H1 (cell line): Measurements from ENCODE around the gene RIPOR2. TPM values are rescaled to one million over a fixed set of nuclear protein-coding genes. Genes with fewer than 3 reads are reported as not detected.
A peak's percentile ranks its signal among the peaks of the same experiment; 100 is the strongest.

Experiments used
- CTCF ChIA-PET: fragments of 300-600 bp; sonication (Branson Sonifier 250); formaldehyde crosslinking; loops from one replicate; lab custom pipeline; 2021; ENCODE audit not compliant: partially characterized antibody; lab: Charles Lee
- POLR2A ChIA-PET: fragments of 300-600 bp; sonication (Branson Sonifier 250); formaldehyde crosslinking; loops from one replicate; lab custom pipeline; 2021; ENCODE audit warnings: inconsistent platforms; ENCODE audit not compliant: partially characterized antibody; lab: Charles Lee
- DNase-seq, 2 experiments: peaks; one replicate each; pipeline versions ENCODE4 v3.0.0 to v3.0.0-alpha.2; 2010 to 2022; ENCODE audit warnings: low spot score in 2 of 2, low read depth in 1 of 2, mixed read lengths in 1 of 2
- FAIRE-seq: peaks from 2 replicates; lab custom pipeline; 2011; peaks lifted over from hg19 to GRCh38; lab: Jason Lieb, UNC
- H2AFZ ChIP-seq: 2 replicates; pipeline ENCODE4 v1.8.1; 2012; ENCODE audit warnings: low read length, inconsistent platforms
- H2AK5ac ChIP-seq: 2 replicates; pipeline ENCODE4 v1.6.1; 2013; ENCODE audit warnings: low read depth, low read length
- H2BK120ac ChIP-seq: replicated peaks from 2 replicates; pipeline ENCODE3; 2013; ENCODE audit warnings: low read depth, low read length, inconsistent platforms
- H2BK12ac ChIP-seq: 2 replicates; pipeline ENCODE4 v1.6.1; 2013; ENCODE audit warnings: low read depth, low read length
- H2BK15ac ChIP-seq: 2 replicates; pipeline ENCODE4 v1.6.1; 2013; ENCODE audit warnings: low read length
- H2BK20ac ChIP-seq: 2 replicates; pipeline ENCODE4 v1.6.1; 2013; ENCODE audit warnings: low read length
- H2BK5ac ChIP-seq: 2 replicates; pipeline ENCODE4 v1.6.1; 2013; ENCODE audit warnings: low read depth, low read length
- H3K14ac ChIP-seq: 2 replicates; pipeline ENCODE4 v1.6.1; 2013; ENCODE audit warnings: inconsistent platforms; ENCODE audit not compliant: insufficient read length
- H3K18ac ChIP-seq: 2 replicates; pipeline ENCODE4 v1.6.1; 2013; ENCODE audit warnings: low read length; ENCODE audit errors: extremely low read depth
- H3K23ac ChIP-seq: 2 replicates; pipeline ENCODE4 v1.6.1; 2013; ENCODE audit warnings: inconsistent platforms; ENCODE audit not compliant: insufficient read length
- H3K23me2 ChIP-seq: 2 replicates; pipeline ENCODE4 v1.6.1; 2013; ENCODE audit warnings: low read depth, low read length
- H3K27ac ChIP-seq: 2 replicates; pipeline ENCODE4 v1.6.1; 2011; ENCODE audit warnings: low read depth, low read length, inconsistent platforms
- H3K27me3 ChIP-seq, 4 experiments: replicated peaks in 1 of 4; 1 replicate in 1 of 4; 2 replicates in 3 of 4; pipeline versions ENCODE4 v1.6.1 to v1.8.1; 2011 to 2013; ENCODE audit warnings: low read length in 3 of 4, mild to moderate bottlenecking in 3 of 4, inconsistent platforms in 2 of 4, mixed read lengths in 2 of 4, moderate library complexity in 1 of 4; ENCODE audit not compliant: control insufficient read depth in 3 of 4, insufficient read depth in 3 of 4; ENCODE audit errors: extremely low read depth in 1 of 4
- H3K36me3 ChIP-seq, 4 experiments: 2 replicates each; pipeline versions ENCODE4 v1.6.1 to v1.8.1; 2011 to 2013; ENCODE audit warnings: mild to moderate bottlenecking in 4 of 4, low read length in 3 of 4, moderate library complexity in 2 of 4, control low read depth in 1 of 4, inconsistent platforms in 1 of 4; ENCODE audit not compliant: insufficient read depth in 4 of 4, control insufficient read depth in 2 of 4
- H3K4ac ChIP-seq: replicated peaks from 2 replicates; pipeline ENCODE3; 2013; ENCODE audit warnings: low read length, low read depth, mixed read lengths, inconsistent platforms; ENCODE audit not compliant: insufficient read length
- H3K4me1 ChIP-seq, 4 experiments: replicated peaks in 1 of 4; 1 replicate in 1 of 4; 2 replicates in 3 of 4; pipeline versions ENCODE4 v1.6.1 to v1.8.1; 2011 to 2013; ENCODE audit warnings: low read length in 3 of 4, inconsistent platforms in 2 of 4, mixed read lengths in 1 of 4; ENCODE audit not compliant: insufficient read depth in 4 of 4, control insufficient read depth in 3 of 4
- H3K4me2 ChIP-seq, 2 experiments: 2 replicates each; pipeline versions ENCODE4 v1.6.1 to v1.8.1; 2011 to 2013; ENCODE audit warnings: low read depth in 2 of 2, low read length in 2 of 2, control low read depth in 1 of 2, inconsistent platforms in 1 of 2, mild to moderate bottlenecking in 1 of 2; ENCODE audit not compliant: insufficient read depth in 1 of 2
- H3K4me3 ChIP-seq, 4 experiments: fragments of 200-600, 300-600 bp in 1 of 4; sonication (generic), shearing (Covaris generic), sonication (Bioruptor Twin) in 1 of 4; 2 replicates each; pipeline versions ENCODE4 v1.5.1 to v1.8.1; 2011 to 2016; ENCODE audit warnings: low read length in 4 of 4, low read depth in 3 of 4, control low read depth in 2 of 4, inconsistent platforms in 2 of 4, mild to moderate bottlenecking in 2 of 4, mixed read lengths in 1 of 4, moderate library complexity in 1 of 4; ENCODE audit not compliant: insufficient read depth in 2 of 4; ENCODE audit errors: extremely low read depth in 1 of 4
- H3K56ac ChIP-seq: replicated peaks from 2 replicates; pipeline ENCODE3; 2013; ENCODE audit warnings: low read depth, mild to moderate bottlenecking, mixed read lengths, low read length, inconsistent platforms; ENCODE audit not compliant: insufficient read length
- H3K79me1 ChIP-seq: 2 replicates; pipeline ENCODE4 v1.6.1; 2013; ENCODE audit warnings: low read depth, low read length, control low read depth
- H3K79me2 ChIP-seq, 2 experiments: 2 replicates each; pipeline versions ENCODE4 v1.6.1 to v1.8.1; 2012 to 2013; ENCODE audit warnings: low read length in 2 of 2, mild to moderate bottlenecking in 2 of 2, inconsistent platforms in 1 of 2; ENCODE audit not compliant: insufficient read depth in 2 of 2, control insufficient read depth in 1 of 2
- H3K9ac ChIP-seq, 4 experiments: replicated peaks in 1 of 4; 1 replicate in 1 of 4; 2 replicates in 3 of 4; pipeline versions ENCODE4 v1.6.1 to v1.8.1; 2011 to 2013; ENCODE audit warnings: low read depth in 3 of 4, low read length in 3 of 4, control low read depth in 2 of 4, mild to moderate bottlenecking in 2 of 4, moderate library complexity in 2 of 4, inconsistent platforms in 1 of 4; ENCODE audit errors: extremely low read depth in 1 of 4
- H3K9me3 ChIP-seq, 2 experiments: 2 replicates each; pipeline versions ENCODE4 v1.6.1 to v1.8.1; 2012 to 2013; ENCODE audit warnings: mild to moderate bottlenecking in 2 of 2, moderate library complexity in 2 of 2, control low read depth in 1 of 2, inconsistent platforms in 1 of 2, low read depth in 1 of 2, low read length in 1 of 2, mixed read lengths in 1 of 2; ENCODE audit not compliant: insufficient read depth in 2 of 2
- H4K20me1 ChIP-seq, 2 experiments: replicated peaks in 1 of 2; 2 replicates each; pipeline versions ENCODE3 to v1.8.1; 2011 to 2013; ENCODE audit warnings: inconsistent platforms in 2 of 2, low read length in 2 of 2, mild to moderate bottlenecking in 1 of 2; ENCODE audit not compliant: insufficient read depth in 2 of 2, control insufficient read depth in 1 of 2
- H4K5ac ChIP-seq: 2 replicates; pipeline ENCODE4 v1.6.1; 2013; ENCODE audit warnings: low read length, low read depth, mixed read lengths, inconsistent platforms; ENCODE audit not compliant: insufficient read length
- H4K8ac ChIP-seq: 2 replicates; pipeline ENCODE4 v1.8.0; 2013; ENCODE audit warnings: mild to moderate bottlenecking, moderate library complexity, low read length, inconsistent platforms; ENCODE audit not compliant: insufficient read depth; ENCODE audit errors: extremely low read depth
- H4K91ac ChIP-seq: replicated peaks from 2 replicates; pipeline ENCODE3; 2013; ENCODE audit warnings: low read length, mixed read lengths, inconsistent platforms; ENCODE audit not compliant: insufficient read length
- BACH1 ChIP-seq: IDR thresholded peaks from 2 replicates; pipeline ENCODE4 v1.6.1; 2012; ENCODE audit warnings: low read length, improper control_type of control experiment
- CHD1 ChIP-seq: IDR thresholded peaks from 2 replicates; pipeline ENCODE4 v1.6.1; 2012; ENCODE audit warnings: low read depth, low read length, improper control_type of control experiment
- EP300 ChIP-seq, 2 experiments: IDR thresholded peaks; 1 replicate in 1 of 2; 2 replicates in 1 of 2; pipeline ENCODE4 v1.6.1; 2011 to 2012; ENCODE audit warnings: low read depth in 2 of 2, low read length in 2 of 2, mild to moderate bottlenecking in 2 of 2, borderline replicate concordance in 1 of 2, inconsistent platforms in 1 of 2, moderate library complexity in 1 of 2
- EZH2 ChIP-seq: fragments of 200-600 bp; sonication (generic); IDR thresholded peaks from 2 replicates; pipeline ENCODE4 v1.7.1; 2012; ENCODE audit warnings: low read depth, mild to moderate bottlenecking, moderate library complexity, low read length, inconsistent platforms; ENCODE audit not compliant: severe bottlenecking
- HDAC2 ChIP-seq, 2 experiments: fragments of 300-600 bp in 1 of 2; sonication (generic) in 1 of 2; IDR thresholded peaks; 2 replicates each; pipeline ENCODE4 v1.6.1; 2011 to 2012; ENCODE audit warnings: low read depth in 2 of 2, low read length in 2 of 2, mild to moderate bottlenecking in 2 of 2, moderate library complexity in 2 of 2, borderline replicate concordance in 1 of 2, inconsistent platforms in 1 of 2
- KDM5A ChIP-seq: fragments of 200-600 bp; IDR thresholded peaks from 2 replicates; pipeline ENCODE4 v1.7.1; 2012; ENCODE audit warnings: mild to moderate bottlenecking, low read length, inconsistent platforms, mixed read lengths
- RNF2 ChIP-seq: fragments of 200-900, 300-1000 bp; sonication (generic); IDR thresholded peaks from 2 replicates; pipeline ENCODE4 v1.7.1; 2016; ENCODE audit warnings: borderline replicate concordance, low read depth, mild to moderate bottlenecking, antibody characterized with exemption, low read length; ENCODE audit not compliant: poor library complexity, severe bottlenecking; ENCODE audit errors: missing control alignments
- SIRT6 ChIP-seq: IDR thresholded peaks from one replicate; pipeline ENCODE4 v1.7.1; 2012; ENCODE audit warnings: low read length, inconsistent platforms
- TEAD4 ChIP-seq: IDR thresholded peaks from 2 replicates; pipeline ENCODE4 v1.6.1; 2012; ENCODE audit warnings: low read depth, low read length, inconsistent platforms, mixed read lengths
- WGBS, 2 experiments: shearing (Covaris generic) in 1 of 2; methylation state at CpG; one replicate each; pipeline versions ENCODE4 v1.1.6 to v1.1.7; 2013 to 2015; ENCODE audit warnings: low lambda C conversion rate in 2 of 2, mixed read lengths in 2 of 2, inconsistent platforms in 1 of 2, low coverage in 1 of 2, missing lambda C conversion rate in 1 of 2; ENCODE audit not compliant: insufficient replicate concordance in 2 of 2, insufficient coverage in 1 of 2, insufficient read length in 1 of 2; ENCODE audit errors: extremely low coverage in 1 of 2, missing lambda C conversion rate in 1 of 2; 5-methylcytosine and 5-hydroxymethylcytosine counted together
- polyA plus RNA-seq, 7 experiments: library from polyadenylated mRNA; depleted of rRNA in 3 of 7; stranded (reverse) in 5 of 7; unstranded in 2 of 7; fragments of >200 nt in 5 of 7; fragments of 200-250 nt in 2 of 7; gene quantifications; 1 replicate in 5 of 7; 2 replicates in 1 of 7; 4 replicates in 1 of 7; pipeline versions ENCODE4 v1.2.1 to v1.2.3, GENCODE V29; 2011 to 2013; ENCODE audit warnings: missing spikeins in 2 of 7, mixed read lengths in 2 of 7
- total RNA-seq: library from RNA; stranded (reverse); fragmentation: NEBNext Ultra II Directional; extraction: Animal tissue kit (Norgen Biotek cat#: 25700); gene quantifications from 2 replicates; pipeline ENCODE4 v1.2.1, GENCODE V29; 2021
- TF ChIP-seq, protein P1 (sequence below): IDR thresholded peaks from 2 replicates; pipeline ENCODE4 v1.6.1; 2011; ENCODE audit warnings: low read depth, mild to moderate bottlenecking, low read length; ENCODE audit not compliant: insufficient read depth

RIPOR2 gene
- total and polyA plus RNA-seq, 2 of the 8 experiments (the other 6 are each of a cell fraction or from before 2014, with no cell fraction given): 16.7 to 45.6 TPM

DNA sequence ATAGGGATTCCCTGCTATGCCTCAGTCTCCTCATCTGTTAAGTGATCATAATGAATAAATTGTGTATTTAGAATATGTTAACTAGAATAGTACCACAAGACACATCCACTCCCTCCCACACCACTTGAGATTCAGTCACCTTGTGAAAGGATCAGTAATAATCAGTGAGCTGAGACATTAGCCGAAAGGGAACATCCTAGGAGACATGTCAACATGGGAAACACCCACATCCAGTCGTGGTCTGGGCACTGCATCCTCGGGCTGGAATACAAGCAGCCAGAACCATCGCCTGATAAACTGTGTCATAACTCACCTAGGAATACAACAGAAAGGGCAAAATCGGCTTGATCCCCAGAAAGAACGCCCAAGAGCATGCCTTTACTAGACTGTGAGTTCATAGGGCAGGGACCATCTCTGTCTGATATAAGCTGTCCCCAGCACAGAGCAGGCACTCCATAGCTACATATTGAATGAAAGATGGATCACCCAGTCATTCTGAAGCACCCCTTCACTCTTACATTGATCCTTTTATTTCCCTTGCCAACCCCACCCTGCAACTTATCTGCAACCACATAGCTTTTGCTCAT is 23.9 kb downstream of the RIPOR2 start:
- FAIRE-seq (no peak), DNase-seq (no peak)
- 76% methylated on average over 6 of the region's 6 CpGs; no CpG with 5 or more reads in 1 of the 2 experiments for WGBS, 2 experiments
- peak overlapping the region; percentile 96 to 97 for H3K4me2 ChIP-seq
- H3K14ac ChIP-seq: no peak overlapping the region
- peaks cover 19% of the 10 kb centered on the region for H3K23me2 ChIP-seq
- no peaks in the 10 kb centered on the region for H3K36me3 ChIP-seq
- H3K23ac ChIP-seq: no peak overlapping the region
- H2BK20ac ChIP-seq: no peak overlapping the region
- H3K27ac ChIP-seq: no peak overlapping the region
- H3K4me3 ChIP-seq: peak overlapping the region in 3 of 4 experiments; percentile 68 to 79 (median 69); a peak in 3 of 8 replicates
- H4K91ac ChIP-seq: no peak overlapping the region
- no peak overlapping the region for H2BK120ac ChIP-seq
- TF ChIP-seq TEAD4: no peak
- TF ChIP-seq RNF2: no peak
- TF ChIP-seq CHD1: no peak
- no peak for TF ChIP-seq HDAC2 (IDR thresholded peaks at IDR 0.05; ENCODE audit: borderline replicate concordance in 1 of 2, low read depth in 2 of 2, low read length in 2 of 2)
- no peak for TF ChIP-seq EP300 (IDR thresholded peaks at IDR 0.05; ENCODE audit: borderline replicate concordance in 1 of 2, low read depth in 2 of 2, low read length in 2 of 2)
- TF ChIP-seq, protein P1, sequence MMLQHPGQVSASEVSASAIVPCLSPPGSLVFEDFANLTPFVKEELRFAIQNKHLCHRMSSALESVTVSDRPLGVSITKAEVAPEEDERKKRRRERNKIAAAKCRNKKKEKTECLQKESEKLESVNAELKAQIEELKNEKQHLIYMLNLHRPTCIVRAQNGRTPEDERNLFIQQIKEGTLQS: no peak
- TF ChIP-seq SIRT6: no peak
- TF ChIP-seq KDM5A: no peak
- TF ChIP-seq BACH1: no peak
- no peak for TF ChIP-seq EZH2
- H3K9me3 ChIP-seq: no peaks in the 10 kb centered on the region
- H3K4me1 ChIP-seq: peaks cover 3 to 15% (median 12%) of the 10 kb centered on the region in 4 experiments; a peak in 6 of 7 replicates
- no peak overlapping the region for H2AFZ ChIP-seq
- ChIA-PET POLR2A (interaction anchor here (1.1 to 3.7 kb wide), 3 partner anchors 8 to 84 kb away, joined by 3 to 17 read pairs (median 15); no protein-coding TSS in a partner anchor), CTCF (interaction anchor here (1.2 to 8.0 kb wide), 15 partner anchors 8 to 159 kb away, joined by 3 to 103 read pairs (median 12); partner anchors contain the start of gene RIPOR2)
- no peak overlapping the region for H2AK5ac ChIP-seq
- H3K9ac ChIP-seq: no peak overlapping the region
- H4K8ac ChIP-seq: no peak overlapping the region
- no peak overlapping the region for H2BK12ac ChIP-seq
- H2BK15ac ChIP-seq: no peak overlapping the region
- peaks cover 6% of the 10 kb centered on the region for H3K79me1 ChIP-seq
- no peak overlapping the region for H3K4ac ChIP-seq
- no peak overlapping the region for H4K5ac ChIP-seq
- no peak overlapping the region for H3K56ac ChIP-seq
- peaks cover 2 to 11% of the 10 kb centered on the region in 2 experiments for H4K20me1 ChIP-seq
- H3K27me3 ChIP-seq: peaks cover 0 to 29% (median 20%) of the 10 kb centered on the region in 4 experiments; a peak in 5 of 7 replicates
- peaks cover 4 to 24% of the 10 kb centered on the region in 2 experiments; a peak in 3 of 4 replicates for H3K79me2 ChIP-seq
- H3K18ac ChIP-seq: no peak overlapping the region
- no peak overlapping the region for H2BK5ac ChIP-seq
